ENCODE results near the gene PDZD11.

- TF ChIP-seq CTCF (IDR thresholded peaks at IDR 0.05; ENCODE audit: insufficient read depth, low read length, poor library complexity, severe bottlenecking) (no peak), EZH2phosphoT487 (conservative IDR thresholded peaks at IDR 0.05; ENCODE audit: low read length) (no peak)
Observed at GRCh38 chrX:70279081-70279480, 10.6 kb downstream of the PDZD11 start.
